NCI-H345 (cell line): ENCODE data around the gene NPLOC4.
A peak's percentile ranks its signal among the peaks of the same experiment; 100 is the strongest.

ENCODE experiments used
- DNase-seq: peaks from one replicate; lab custom pipeline; 2025; lab: John Stamatoyannopoulos, UW

The NPLOC4 gene

DNA sequence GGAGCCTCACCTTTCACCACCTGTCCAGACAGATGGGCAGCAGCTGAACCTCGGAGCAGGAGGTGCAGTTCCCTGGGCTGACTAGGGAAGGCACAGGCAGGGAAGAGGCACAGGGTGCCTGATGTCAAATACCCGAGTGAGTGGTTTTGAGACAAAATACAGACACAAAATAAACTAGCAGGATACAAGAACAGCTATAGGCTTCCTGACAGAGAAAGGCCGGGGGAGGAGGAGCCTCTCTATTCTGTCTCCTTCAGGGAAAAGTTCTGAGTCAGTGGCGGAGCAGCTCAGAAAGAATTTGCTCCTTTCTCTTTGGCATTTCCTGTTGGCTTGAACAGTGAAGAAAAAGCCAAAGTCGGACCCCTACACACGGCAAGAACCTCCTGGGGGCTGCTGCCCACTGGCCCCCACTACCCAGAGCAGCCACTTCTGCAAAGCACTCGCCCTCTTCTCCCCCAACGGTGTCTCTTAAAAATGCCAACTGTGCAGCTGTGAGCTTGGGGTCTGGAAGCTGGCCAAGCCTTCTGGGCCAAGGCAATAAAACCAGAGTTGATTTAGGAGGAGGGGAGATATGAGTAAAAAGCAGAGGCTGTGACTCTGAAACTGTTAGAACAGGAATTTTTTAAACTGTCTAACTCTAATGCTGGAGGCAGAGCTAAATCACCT lies 70.3 kb downstream of the NPLOC4 start:
- DNase-seq = peak; percentile 43

DNA sequence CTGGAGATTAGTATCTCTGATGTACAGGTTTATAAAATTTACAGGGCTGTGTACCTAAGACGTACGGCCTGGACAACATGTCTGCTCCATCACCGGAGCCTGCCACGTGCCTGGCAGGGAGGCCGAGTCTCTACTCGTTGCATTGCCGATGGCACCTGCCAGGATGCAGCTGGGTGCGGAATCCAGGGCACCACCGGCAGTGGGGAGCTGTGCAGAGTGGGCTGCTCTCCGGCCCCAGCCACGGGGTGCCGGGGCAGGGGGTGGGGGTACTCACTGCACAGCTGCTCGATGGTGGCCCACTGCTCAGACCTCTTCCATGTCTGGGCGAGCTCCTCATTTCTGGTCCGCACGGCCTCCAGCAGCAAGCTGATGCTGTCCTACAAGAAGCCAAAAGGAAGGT lies 71.7 kb downstream of the NPLOC4 start:
- DNase-seq = no peak

DNA sequence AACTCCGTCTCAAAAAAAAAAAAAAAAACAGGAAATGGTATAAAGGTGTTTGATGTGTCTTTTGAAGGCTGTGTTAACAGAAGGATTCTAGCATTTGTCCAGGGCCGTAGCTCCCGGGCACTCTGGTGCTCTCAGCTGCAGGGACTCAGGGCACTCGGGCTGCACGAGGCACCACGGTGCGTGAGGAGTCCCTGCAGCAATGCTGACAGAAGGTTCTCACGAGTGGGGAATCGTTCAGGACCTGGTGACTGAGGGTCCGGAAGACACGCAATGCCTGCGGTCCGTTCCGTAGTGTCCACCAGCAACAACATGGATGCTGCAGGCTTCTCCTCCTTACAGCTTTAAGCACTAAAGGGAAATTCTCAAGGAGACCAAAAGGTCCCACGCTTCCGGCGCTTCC lies 72.1 kb downstream of the NPLOC4 start:
- DNase-seq = no peak

DNA sequence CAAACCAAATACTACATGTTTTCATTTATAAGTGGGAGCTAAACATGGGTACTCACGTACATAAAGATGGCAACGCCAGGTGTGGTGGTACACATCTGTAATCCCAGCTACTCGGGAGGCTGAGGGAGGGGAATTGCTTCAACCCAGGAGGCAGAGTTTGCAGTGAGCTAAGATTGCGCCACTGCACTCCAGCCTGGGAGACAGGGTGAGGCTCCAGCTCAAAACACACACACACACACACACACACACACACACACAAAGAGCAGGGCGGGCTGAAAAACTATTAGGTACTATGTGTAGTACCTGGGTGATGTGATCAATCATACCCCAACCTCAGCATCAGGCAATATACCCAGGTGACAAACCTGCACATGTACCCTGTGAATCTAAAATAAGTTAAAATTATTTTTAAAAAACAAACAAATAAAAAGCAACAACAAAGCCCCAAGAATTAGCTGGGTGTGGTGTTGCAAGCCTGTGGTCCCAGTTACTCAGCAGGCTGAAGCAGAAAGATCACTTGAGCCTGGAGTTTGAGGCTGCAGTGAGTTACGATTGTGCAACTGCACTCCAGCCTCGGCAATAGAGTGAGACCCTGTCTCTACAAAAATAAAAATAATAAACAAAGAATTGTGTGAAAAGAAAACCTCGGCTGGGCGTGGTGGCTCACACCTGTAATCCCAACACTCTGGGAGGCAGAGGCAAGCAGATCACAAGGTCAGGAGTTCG lies 72.9 kb downstream of the NPLOC4 start:
- DNase-seq = no peak

DNA sequence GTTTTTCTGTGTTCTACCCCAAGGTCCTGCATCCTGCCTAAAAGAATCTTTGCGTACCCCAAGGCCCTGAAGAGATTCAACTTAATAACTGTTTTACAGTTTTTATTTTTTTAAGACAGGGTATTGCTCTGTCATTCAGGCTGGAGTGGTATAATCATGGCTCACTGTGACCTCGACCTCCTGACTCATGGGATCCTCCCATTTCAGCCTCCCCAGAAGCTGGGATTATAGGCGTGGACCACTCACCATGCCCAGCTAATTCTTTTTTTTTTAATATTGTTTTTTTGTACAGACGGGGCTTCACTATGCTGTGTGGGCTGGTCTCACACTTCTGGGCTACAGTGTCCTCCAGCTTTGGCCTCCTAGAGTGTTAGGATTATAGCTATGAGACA lies 75.4 kb downstream of the NPLOC4 start:
- no peak for DNase-seq

DNA sequence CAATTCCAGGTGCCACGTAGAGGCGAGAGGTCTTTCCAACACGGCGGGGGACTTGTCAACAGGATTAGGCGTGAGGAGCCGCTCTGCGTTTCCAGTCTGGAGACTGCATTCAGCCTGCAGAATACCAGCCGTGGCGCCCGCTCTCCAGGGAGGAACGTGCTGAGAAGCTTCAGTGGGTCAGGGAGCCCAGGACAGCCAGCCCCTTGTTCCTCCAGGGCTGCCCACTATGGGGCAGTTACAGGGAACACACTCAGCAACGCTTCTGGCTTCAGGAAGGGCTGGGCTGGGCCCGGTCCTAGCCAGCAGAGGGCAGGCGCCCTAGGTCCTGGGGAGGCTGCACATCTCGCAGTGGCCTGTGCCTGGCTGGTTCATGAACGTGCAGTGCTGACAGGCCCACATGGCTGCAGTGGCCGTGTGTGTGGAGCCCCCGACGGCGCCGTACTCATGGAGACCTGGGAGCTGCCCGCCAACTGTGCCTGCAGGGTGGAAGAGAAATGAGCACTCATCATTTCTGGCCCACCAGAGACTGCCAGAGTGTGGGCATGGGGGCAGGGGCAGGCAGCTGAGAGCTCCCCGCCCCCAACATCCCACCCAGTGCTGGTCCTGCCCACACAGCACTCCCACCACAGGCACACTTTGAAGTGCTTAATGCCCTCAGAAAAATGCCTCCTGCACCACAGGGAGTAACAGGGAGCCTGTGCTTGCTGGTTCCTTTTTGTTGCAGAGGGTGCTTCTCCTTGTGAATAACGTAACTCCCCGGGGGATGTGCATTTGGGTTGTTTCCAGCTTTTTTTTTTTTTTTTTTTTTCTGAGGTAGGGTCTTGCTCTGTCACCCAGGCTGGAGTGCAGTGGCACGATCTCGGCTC lies 77.7 kb downstream of the NPLOC4 start:
- no peak for DNase-seq

DNA sequence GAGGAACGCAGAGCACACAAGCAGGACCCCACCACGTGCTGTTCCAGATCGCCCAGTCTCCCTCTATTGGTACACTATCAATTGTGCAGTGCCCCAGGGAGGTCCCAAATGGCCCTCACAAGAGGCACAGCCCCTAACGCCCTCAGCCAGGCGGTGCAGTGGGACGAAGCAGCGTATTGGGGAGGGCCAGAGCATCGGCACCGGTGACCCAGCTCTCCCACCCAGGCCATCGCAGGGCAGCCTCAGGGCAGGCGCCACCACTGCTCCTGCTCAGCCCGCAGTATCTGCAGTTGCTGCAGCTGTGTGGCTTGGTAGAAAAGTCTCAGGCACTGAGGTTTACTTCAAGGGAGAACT lies 78.8 kb downstream of the NPLOC4 start:
- DNase-seq = no peak

DNA sequence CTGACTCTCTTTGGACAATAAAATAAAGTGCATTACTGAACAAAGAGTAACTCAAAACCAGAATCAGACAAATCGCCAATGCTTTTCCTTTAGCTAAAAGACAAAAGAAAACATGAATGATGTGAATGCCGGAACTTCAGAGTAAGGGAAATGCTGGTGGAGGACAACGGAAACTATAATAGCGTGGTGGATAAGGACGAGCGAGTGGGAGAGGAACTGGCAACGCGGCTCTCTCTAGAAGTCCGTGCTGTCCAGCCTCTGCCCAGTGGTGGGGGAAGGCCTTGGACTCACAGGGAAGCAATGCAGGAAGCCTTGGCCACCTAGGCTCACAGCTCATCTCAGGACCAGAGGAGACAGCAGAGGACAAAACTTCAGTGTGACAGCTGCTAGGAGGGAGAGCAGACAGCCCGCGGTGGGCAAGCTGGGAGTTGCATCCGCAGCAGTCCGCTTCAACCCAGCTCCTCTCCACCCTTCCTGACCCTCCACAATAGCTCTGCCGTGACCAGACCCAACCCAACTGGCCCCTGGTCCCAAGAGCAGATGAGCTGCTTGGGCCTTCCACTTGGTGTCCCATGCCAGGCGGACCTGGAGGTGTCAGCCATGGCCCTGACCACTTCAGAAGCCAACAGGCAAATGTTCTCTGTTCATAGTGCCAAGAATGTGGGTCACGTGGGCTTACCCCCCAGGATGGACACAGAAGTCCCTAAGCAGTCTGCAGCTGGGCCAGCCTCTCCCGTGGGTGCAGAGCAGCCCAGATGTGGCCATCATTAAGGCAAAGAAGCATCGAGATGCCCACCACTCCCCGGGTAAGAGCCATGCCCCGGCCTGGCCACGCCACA lies 79.4 kb downstream of the NPLOC4 start:
- DNase-seq = no peak

DNA sequence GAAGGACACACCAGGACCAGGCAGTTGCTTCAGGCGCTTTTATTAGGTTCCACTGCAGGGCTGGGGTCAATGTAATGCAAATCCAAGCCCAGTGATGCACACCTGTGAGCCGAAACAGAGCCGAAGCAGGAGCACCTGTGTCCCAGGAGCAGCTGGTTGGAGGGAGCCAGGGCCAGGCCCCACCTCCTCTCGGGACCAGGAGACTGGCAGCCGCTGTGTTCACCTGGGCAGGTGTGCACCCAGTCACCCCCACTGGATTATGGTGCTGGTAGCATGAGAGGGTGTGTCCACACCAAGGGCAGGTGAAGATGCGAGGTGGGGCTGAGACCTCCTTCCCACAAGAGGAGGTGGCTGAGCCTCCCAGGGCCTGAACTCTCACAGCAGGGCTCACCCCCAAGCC lies 80.0 kb downstream of the NPLOC4 start:
- DNase-seq = no peak

DNA sequence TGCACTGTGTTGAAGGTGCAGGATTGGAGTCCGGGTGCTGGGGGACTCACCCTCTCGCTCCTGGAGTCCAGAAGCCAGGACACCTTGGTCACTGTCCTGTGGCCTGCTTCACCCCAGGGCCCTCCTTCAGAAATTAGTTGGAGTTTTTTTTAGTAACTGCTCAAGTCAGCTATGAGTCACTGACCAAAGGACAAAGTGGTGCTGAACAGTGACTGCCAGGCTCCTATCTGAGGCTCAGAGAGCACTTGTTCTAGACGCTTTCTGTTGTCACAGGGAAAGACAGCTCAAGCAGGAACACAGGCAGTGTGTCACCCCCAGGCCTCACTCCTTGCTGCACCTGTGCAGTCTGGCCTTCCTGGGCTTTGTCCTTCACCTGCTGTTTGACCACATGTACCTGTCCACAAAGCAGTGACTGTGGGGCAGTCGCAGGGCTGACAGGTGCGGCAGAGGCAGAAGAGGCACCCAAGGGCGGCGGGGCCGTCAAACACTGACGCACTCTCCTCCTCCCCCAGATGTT lies 80.7 kb downstream of the NPLOC4 start:
- no peak for DNase-seq

DNA sequence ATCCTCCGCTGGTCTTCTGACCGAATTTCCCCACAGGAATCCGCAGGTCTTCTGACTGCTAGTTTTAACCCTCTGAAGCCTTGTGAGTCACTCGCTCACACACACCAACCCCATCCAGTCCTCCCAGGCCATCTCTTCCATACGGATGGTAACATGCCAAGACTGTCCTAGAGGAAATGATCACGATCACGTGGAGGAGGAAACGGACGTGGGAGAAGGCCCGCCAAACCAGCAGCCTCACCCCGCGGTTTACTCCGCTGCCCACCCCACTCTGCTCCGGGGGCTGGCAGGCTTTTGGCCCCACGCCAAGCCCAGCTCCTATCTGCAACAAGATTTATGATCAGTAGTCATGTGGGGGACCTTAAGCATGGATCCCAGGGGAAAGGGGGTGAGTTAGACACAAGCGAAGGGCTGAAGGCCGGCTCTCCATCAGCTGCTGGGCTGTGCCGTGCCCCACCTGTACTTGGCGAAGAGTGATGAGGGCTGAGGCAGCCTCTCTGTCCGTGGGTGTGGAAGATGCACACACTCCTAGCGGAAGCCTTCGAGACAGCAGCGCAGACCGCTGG lies 83.2 kb downstream of the NPLOC4 start:
- no peak for DNase-seq

DNA sequence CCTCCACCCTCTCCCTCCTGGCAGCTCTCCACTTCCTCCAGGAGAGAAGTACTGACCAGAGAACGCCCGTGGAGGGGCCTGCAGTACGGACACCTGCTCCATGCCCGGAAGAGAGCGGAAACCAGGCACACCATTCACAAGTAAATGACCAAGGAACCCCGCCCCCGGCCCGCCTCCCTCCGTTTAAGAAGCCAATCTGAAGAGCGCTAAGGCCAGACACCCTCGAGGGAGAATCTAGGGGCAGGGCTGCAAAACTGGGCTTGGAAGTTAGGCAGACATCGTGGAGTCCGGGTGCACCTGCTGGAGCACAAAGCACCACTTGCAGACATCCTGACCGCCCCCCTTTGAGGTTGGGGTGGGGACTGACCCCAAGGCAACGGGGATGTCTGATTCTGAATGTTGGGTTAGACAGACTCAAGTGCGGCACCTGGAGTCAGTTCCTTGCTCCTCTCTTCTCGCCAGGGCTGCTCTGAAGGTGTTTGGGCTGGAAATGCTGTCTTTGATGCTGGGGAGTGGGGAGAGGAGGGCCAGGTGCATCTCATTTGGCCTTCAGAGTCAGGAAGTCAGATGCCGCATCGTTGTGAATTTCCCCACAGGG lies 83.8 kb downstream of the NPLOC4 start:
- peak; percentile 90 for DNase-seq

DNA sequence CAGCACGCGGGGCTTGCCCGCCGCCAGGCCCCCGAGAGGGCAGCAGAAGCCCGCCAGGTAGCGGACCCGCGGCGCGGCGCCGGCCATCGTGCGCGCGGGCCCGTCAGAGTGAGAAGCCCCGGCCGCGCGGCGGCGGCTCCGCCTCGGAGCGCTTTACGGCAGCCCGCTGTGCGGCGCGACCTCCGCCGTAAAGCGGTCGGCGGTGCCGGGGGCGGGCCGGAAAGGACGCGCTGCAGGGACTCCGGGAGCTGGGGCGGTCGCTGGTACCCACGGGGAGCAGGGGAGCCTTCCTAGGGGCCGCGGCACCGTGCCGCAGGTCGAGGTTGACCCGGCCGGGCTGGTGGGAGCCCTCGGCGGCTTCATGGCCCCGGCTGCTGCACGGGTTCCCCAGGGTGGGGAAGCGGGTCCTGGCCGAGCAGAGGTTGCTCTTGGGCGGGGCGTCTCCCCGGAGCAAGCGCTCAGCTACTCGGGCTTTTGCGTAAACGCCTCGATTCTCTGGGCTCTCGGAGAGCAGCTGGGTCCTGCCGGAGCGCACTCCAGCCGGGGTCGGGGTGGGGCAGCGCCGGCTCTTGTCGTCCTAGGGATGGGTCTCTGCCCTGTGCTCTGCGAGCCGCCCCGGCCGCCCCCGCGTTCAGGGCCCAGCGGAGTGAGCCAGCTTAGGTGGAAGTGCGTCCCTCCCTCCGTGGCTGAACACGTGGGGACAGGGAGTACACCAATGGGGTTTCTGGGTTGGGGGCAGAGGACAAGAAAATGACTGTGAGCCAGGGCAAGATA lies 84.5 kb downstream of the NPLOC4 start, which contains the start of gene FAAP100:
Gene FAAP100, minus strand, starts transcription at position 110 of the 774 bp plus-strand sequence. Its CDS starts 23 bp downstream, at position 87.
- peak; percentile 90 for DNase-seq

DNA sequence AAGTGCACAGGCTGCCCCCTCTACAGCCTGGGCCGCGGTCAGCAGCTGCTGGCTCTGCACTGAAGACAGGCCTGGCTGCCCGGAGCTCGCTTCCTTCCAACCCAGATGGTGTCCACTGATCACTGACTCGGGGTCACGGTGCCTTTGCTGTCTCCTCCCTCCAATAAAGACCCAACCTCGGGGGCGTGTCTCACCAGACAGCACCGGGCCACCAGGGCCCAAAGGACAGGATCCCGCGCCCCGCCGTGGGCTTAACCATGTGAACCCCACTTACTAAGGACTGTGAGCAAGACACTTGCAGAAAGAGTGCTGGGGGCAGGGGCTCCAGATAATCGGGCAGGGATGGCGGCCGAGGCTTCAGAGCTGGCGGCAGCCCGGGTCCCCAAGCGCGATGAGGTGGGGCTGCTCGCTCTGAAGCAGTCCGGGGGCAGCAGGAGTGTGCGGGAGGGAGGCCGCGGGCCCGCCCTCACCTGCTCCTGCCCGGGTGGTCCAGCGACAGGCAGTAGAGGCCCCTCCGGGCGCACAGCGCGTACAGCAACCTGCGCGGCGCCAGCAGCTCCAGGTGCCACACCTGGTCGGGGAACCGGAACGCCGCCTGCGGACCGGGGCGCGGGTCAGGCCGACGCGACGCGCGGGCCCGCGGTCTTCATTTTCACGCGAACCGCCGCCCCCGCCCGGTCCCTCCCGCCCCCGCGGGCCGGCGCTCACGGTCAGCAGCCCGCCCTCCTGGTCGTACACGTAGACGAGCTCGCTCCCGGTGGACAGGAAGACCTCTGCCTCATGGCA lies 85.3 kb downstream of the NPLOC4 start:
- DNase-seq = no peak

DNA sequence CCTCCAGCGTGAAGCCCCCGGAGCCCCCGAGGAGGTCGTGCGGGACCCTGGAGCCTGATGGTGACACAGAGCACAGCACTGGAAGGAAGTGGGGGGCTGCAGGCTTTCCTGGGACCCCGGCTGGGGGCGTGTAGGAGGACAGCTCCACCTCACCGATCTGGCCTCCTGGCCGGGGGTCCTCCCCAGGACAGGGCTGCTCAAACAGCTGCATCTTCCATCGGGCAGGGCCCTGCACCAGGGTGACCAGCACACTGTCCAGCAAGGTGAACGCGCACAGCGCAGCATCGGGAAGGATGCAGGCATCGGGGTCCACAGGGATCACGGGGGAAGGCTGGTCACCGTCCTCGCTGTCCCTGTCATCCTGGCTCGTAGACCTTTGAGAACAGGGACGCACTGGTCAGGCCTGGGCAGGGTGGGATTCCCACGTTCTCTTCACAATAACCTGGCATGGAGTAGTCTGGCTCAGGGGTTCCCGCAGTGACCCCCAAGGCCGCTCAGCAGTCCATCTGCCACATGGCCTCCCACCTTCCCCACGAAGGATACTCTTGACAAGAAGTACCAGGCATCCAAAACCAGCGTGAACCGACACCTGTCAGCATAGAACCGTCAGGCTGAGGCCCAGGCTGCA lies 86.0 kb downstream of the NPLOC4 start:
- DNase-seq = no peak

DNA sequence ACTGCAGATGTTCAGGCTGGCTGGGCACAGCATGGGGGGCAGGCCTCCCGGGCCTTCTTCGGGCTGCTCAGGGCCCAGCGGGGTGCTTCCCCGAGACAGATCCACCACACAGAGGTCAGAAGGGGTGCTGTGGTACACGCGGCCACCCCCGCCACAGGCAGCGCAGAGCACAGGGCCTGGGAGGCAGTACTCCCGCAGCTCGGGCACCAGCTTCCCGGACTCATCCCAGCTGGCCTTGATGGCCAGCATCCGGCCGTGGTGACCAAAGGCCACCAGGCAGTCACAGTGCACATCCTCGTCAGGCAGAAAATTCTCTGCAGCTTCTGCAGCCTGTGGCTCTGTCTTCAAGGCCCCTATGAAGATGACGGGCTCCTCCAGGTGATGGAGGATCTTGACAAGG lies 86.6 kb downstream of the NPLOC4 start:
- DNase-seq = no peak

DNA sequence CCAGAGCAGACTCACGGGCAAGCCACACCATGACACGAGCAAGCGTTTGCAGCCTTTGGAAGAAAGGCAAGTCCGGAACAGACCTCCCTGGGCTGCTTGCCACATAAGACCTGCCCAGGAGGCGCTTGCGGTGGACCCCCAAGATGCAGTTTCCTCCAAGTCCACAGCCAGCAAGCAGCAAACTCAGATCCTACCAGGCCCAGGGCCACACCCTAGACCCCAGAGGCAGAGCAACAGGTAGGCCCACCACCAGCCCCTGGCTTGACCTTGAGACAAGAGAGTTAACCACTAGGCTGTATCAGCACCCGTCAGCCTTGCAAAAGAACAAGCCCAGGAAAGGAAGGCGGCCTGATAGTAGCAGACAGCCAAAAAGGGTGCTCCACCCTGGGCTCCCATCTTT lies 87.1 kb downstream of the NPLOC4 start:
- DNase-seq = no peak

DNA sequence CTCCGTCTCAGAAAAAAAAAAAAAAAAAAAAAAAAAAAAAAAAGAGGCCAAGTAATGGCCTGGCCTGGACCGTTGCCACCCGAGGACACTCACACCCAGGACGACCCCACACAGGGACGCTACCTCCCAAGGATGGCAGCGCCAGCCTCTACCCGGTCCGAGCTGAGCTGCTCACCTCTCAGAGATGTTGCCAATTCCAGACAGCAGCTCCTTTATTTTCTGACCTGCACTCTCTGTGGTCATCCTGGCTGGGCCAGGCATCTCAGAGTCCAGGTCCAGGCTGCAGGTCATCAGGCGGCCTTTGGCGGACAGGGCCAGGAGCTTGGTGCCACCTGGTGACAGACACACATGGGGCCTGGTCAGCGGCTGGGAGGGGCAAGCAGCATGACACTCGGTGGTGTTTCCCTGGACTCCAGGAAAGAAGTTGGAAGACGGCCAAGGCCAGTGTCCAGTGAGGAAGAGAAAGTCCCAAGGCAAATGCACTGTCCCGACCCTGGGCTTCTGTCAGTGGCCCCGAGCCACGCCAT lies 87.8 kb downstream of the NPLOC4 start:
- no peak for DNase-seq

DNA sequence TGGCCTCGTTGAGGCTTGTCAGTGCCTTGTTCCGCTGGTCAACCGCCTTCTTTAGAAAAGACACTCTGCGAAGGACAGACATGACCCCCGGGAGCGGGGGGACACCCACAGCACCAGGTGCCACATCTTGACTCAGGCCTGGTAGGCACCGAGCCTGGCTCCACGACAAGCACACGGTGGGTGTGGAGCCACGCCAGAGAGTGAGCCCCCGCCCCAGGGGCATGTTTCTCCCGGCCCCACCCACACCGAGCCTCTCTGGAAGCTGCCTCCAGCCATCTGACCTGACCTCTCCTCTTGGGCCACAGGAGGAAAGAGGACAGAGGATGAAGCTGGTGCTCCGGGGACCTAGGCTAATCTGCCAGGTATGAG lies 89.3 kb downstream of the NPLOC4 start:
- no peak for DNase-seq
